Measurements from ENCODE around the gene FBXO28. TPM values are rescaled to one million over a fixed set of nuclear protein-coding genes. Genes with fewer than 3 reads are reported as not detected.
"Not testable (repeated sequence)": the region's sequence is repeated elsewhere in the genome, so short reads cannot be mapped to it uniquely, and the experiment has no call there.

The FBXO28 gene
- 10 to 100 TPM; 18.7 to 37.6 (median 25.1) TPM for total RNA-seq

- in situ Hi-C loops (cut with MboI; ENCODE audit: low pct_unique_long_range_greater_than_20kb in 2 of 9, low sequenced_read_pairs in 9 of 9, unreplicated experiment in 9 of 9) = loop anchor here in 2 of 9 experiments (25.0 kb wide), 1 partner anchor 223 kb away; the partner anchor contains the start of gene NVL (in 2 of the 2)
- ATAC-seq (replicated peaks in 6 of 8) = peak; percentile 98 to 100 (median 100)
- H3K4me1 ChIP-seq (replicated peaks in 1 of 2) = peaks cover 9 to 19% of the 10 kb centered on the region in 2 donors
- 0 to 2% (median 0%) methylated on average over 1 to 29 of the region's 60 CpGs; no CpG with 5 or more reads in 3 of the 10 experiments for WGBS, 10 experiments
- peak within 1 kb of the TSS; percentile 94 for H3K27ac ChIP-seq
- H3K4me3 ChIP-seq = peak within 1 kb of the TSS; percentile 89 to 100 (median 98)
These were observed at the start of gene FBXO28 for GRCh38 chr1:224113918-224114786. TSS of gene FBXO28 (plus strand) at chr1:224114111. CDS start at chr1:224114130, 19 bp downstream.

- no peak overlapping the region for H3K27ac ChIP-seq
These were observed 49.8 kb upstream of the FBXO28 start for GRCh38 chr1:224064150-224064549.

GRCh38 chr1:224065455-224065854 is 48.5 kb upstream of the FBXO28 start:
- ATAC-seq (replicated peaks in 6 of 8) = no peak
- in situ Hi-C loops (cut with MboI; ENCODE audit: low pct_unique_long_range_greater_than_20kb in 2 of 9, low sequenced_read_pairs in 9 of 9, unreplicated experiment in 9 of 9) = loop anchor here in 1 of 9 experiments (25.0 kb wide), 1 partner anchor 278 kb away; no protein-coding TSS in a partner anchor
- H3K4me3 ChIP-seq = no peak overlapping the region
- no peak overlapping the region for H3K27ac ChIP-seq
- 0 to 89% (median 63%) methylated on average over 1 to 2 of the region's 2 CpGs; no CpG with 5 or more reads in 2 of the 10 experiments for WGBS, 10 experiments
- H3K4me1 ChIP-seq (replicated peaks in 1 of 2) = peaks cover 0 to 4% of the 10 kb centered on the region in 2 donors

More at GRCh38 chr1:224064150-224064549, 49.8 kb upstream of the FBXO28 start:
- no peak for ATAC-seq (replicated peaks in 6 of 8)
- H3K4me3 ChIP-seq = no peak overlapping the region
- 32 to 74% (median 50%) methylated on average over 2 to 5 of the region's 5 CpGs; no CpG with 5 or more reads in 3 of the 10 experiments for WGBS, 10 experiments
- in situ Hi-C loops (cut with MboI; ENCODE audit: low pct_unique_long_range_greater_than_20kb in 2 of 9, low sequenced_read_pairs in 9 of 9, unreplicated experiment in 9 of 9) = loop anchor here in 1 of 9 experiments (25.0 kb wide), 1 partner anchor 277 kb away; no protein-coding TSS in a partner anchor
- peaks cover 0 to 4% of the 10 kb centered on the region in 2 donors for H3K4me1 ChIP-seq (replicated peaks in 1 of 2)

GRCh38 chr1:224067207-224067606 is 46.7 kb upstream of the FBXO28 start:
- in situ Hi-C loops (cut with MboI; ENCODE audit: low pct_unique_long_range_greater_than_20kb in 2 of 9, low sequenced_read_pairs in 9 of 9, unreplicated experiment in 9 of 9) = loop anchor here in 1 of 9 experiments (25.0 kb wide), 1 partner anchor 280 kb away; no protein-coding TSS in a partner anchor
- Histone ChIP-seq H3K4me1 (replicated peaks in 1 of 2) (peaks cover 0 to 4% of the 10 kb centered on the region in 2 donors), H3K4me3 (no peak overlapping the region), H3K27ac (no peak overlapping the region)
- no peak for ATAC-seq (replicated peaks in 6 of 8)

- H3K4me3 ChIP-seq = no peak overlapping the region
- 29 to 93% (median 59%) methylated on average over 1 to 3 of the region's 3 CpGs; no CpG with 5 or more reads in 3 of the 10 experiments for WGBS, 10 experiments
- no peak overlapping the region for H3K27ac ChIP-seq
- H3K4me1 ChIP-seq (replicated peaks in 1 of 2) = peaks cover 0 to 4% of the 10 kb centered on the region in 2 donors
- ATAC-seq (replicated peaks in 6 of 8) = peak in 6 of 8 experiments; percentile 63 to 85 (median 73)
- in situ Hi-C loops (cut with MboI; ENCODE audit: low pct_unique_long_range_greater_than_20kb in 2 of 9, low sequenced_read_pairs in 9 of 9, unreplicated experiment in 9 of 9) = loop anchor here in 1 of 9 experiments (25.0 kb wide), 1 partner anchor 281 kb away; no protein-coding TSS in a partner anchor
These were observed 46.1 kb upstream of the FBXO28 start for GRCh38 chr1:224067621-224068457.

GRCh38 chr1:224068458-224069072 is 45.3 kb upstream of the FBXO28 start:
- no peak overlapping the region for H3K27ac ChIP-seq

GRCh38 chr1:224069138-224069537 is 44.8 kb upstream of the FBXO28 start:
- H3K27ac ChIP-seq = no peak overlapping the region
- no peak overlapping the region for H3K4me3 ChIP-seq
- ATAC-seq (replicated peaks in 6 of 8) = peak in 1 of 8 experiments; percentile 17
- in situ Hi-C loops (cut with MboI; ENCODE audit: low pct_unique_long_range_greater_than_20kb in 2 of 9, low sequenced_read_pairs in 9 of 9, unreplicated experiment in 9 of 9) = loop anchor here in 1 of 9 experiments (25.0 kb wide), 1 partner anchor 282 kb away; no protein-coding TSS in a partner anchor
- peaks cover 0 to 4% of the 10 kb centered on the region in 2 donors for H3K4me1 ChIP-seq (replicated peaks in 1 of 2)
- WGBS, 10 experiments = 42 to 93% (median 72%) methylated on average over 2 to 3 of the region's 3 CpGs

More at GRCh38 chr1:224068458-224069072, 45.3 kb upstream of the FBXO28 start:
- Histone ChIP-seq H3K4me1 (replicated peaks in 1 of 2) (peaks cover 0 to 4% of the 10 kb centered on the region in 2 donors), H3K4me3 (no peak overlapping the region)
- WGBS, 10 experiments = 9 to 100% (median 84%) methylated on average over 1 to 4 of the region's 4 CpGs; no CpG with 5 or more reads in 1 of the 10 experiments
- peak in 1 of 8 experiments; percentile 90 for ATAC-seq (replicated peaks in 6 of 8)
- in situ Hi-C loops (cut with MboI; ENCODE audit: low pct_unique_long_range_greater_than_20kb in 2 of 9, low sequenced_read_pairs in 9 of 9, unreplicated experiment in 9 of 9) = loop anchor here in 1 of 9 experiments (25.0 kb wide), 1 partner anchor 281 kb away; no protein-coding TSS in a partner anchor

- H3K4me3 ChIP-seq = no peak overlapping the region
- no peak for ATAC-seq (replicated peaks in 6 of 8)
- no peak overlapping the region for H3K27ac ChIP-seq
- 29 to 90% (median 61%) methylated on average over 1 to 2 of the region's 2 CpGs for WGBS, 10 experiments
- H3K4me1 ChIP-seq (replicated peaks in 1 of 2) = peaks cover 0 to 4% of the 10 kb centered on the region in 2 donors
- in situ Hi-C loops (cut with MboI; ENCODE audit: low pct_unique_long_range_greater_than_20kb in 2 of 9, low sequenced_read_pairs in 9 of 9, unreplicated experiment in 9 of 9) = loop anchor here in 1 of 9 experiments (25.0 kb wide), 1 partner anchor 283 kb away; no protein-coding TSS in a partner anchor
These were observed 43.4 kb upstream of the FBXO28 start for GRCh38 chr1:224070521-224070920.

- Histone ChIP-seq H3K27ac (no peak overlapping the region), H3K4me1 (replicated peaks in 1 of 2) (peaks cover 9 to 10% of the 10 kb centered on the region in 2 donors), H3K4me3 (no peak overlapping the region)
- ATAC-seq (replicated peaks in 6 of 8) = no peak
- in situ Hi-C loops (cut with MboI; ENCODE audit: low pct_unique_long_range_greater_than_20kb in 2 of 9, low sequenced_read_pairs in 9 of 9, unreplicated experiment in 9 of 9) = no loop called here
- WGBS, 10 experiments = 71 to 100% (median 88%) methylated on average over 1 to 3 of the region's 3 CpGs
These were observed 37.5 kb upstream of the FBXO28 start for GRCh38 chr1:224076407-224076806.

- H3K4me3 ChIP-seq; H3K4me1 ChIP-seq (replicated peaks in 1 of 2); in situ Hi-C loops (cut with MboI; ENCODE audit: low pct_unique_long_range_greater_than_20kb in 2 of 9, low sequenced_read_pairs in 9 of 9, unreplicated experiment in 9 of 9); ATAC-seq (replicated peaks in 6 of 8); H3K27ac ChIP-seq: not testable (repeated sequence)
- 67 to 81% (median 73%) methylated on average over 3 to 9 of the region's 9 CpGs; no CpG with 5 or more reads in 5 of the 10 experiments for WGBS, 10 experiments
These were observed 34.3 kb upstream of the FBXO28 start for GRCh38 chr1:224079644-224080043.

GRCh38 chr1:224080115-224080774 is 33.7 kb upstream of the FBXO28 start:
- Histone ChIP-seq H3K27ac (peak overlapping the region in 1 of 2 donors; percentile 35), H3K4me3 (no peak overlapping the region), H3K4me1 (replicated peaks in 1 of 2) (peaks cover 9 to 10% of the 10 kb centered on the region in 2 donors)
- in situ Hi-C loops (cut with MboI; ENCODE audit: low pct_unique_long_range_greater_than_20kb in 2 of 9, low sequenced_read_pairs in 9 of 9, unreplicated experiment in 9 of 9) = no loop called here
- WGBS, 10 experiments = 27 to 100% (median 69%) methylated on average over 2 to 9 of the region's 9 CpGs; no CpG with 5 or more reads in 1 of the 10 experiments
- peak in 7 of 8 experiments; percentile 32 to 79 (median 44) for ATAC-seq (replicated peaks in 6 of 8)

Data from motor neuron (in vitro differentiated cells).